NCI-H510A treated with DMSO at 0.1 percent for 48 hours (cell line): ENCODE measurements around the gene POLRMT.
"Not testable (repeated sequence)": the region's sequence is repeated elsewhere in the genome, so short reads cannot be mapped to it uniquely, and the experiment has no call there.

Experiments
- DNase-seq: peaks from one replicate; lab custom pipeline; 2025; lab: John Stamatoyannopoulos, UW

POLRMT gene

GRCh38 chr19:610801-611480, 22.4 kb downstream of the POLRMT start:
- DNase-seq, result no peak

- no peak for DNase-seq
Measured at GRCh38 chr19:610071-610800, 23.1 kb downstream of the POLRMT start.

GRCh38 chr19:609004-609346, 24.4 kb downstream of the POLRMT start:
- no peak for DNase-seq

- no peak for DNase-seq
Measured at GRCh38 chr19:608155-609003, 25.0 kb downstream of the POLRMT start.

GRCh38 chr19:607301-608154, 25.8 kb downstream of the POLRMT start:
- no peak for DNase-seq

DNA sequence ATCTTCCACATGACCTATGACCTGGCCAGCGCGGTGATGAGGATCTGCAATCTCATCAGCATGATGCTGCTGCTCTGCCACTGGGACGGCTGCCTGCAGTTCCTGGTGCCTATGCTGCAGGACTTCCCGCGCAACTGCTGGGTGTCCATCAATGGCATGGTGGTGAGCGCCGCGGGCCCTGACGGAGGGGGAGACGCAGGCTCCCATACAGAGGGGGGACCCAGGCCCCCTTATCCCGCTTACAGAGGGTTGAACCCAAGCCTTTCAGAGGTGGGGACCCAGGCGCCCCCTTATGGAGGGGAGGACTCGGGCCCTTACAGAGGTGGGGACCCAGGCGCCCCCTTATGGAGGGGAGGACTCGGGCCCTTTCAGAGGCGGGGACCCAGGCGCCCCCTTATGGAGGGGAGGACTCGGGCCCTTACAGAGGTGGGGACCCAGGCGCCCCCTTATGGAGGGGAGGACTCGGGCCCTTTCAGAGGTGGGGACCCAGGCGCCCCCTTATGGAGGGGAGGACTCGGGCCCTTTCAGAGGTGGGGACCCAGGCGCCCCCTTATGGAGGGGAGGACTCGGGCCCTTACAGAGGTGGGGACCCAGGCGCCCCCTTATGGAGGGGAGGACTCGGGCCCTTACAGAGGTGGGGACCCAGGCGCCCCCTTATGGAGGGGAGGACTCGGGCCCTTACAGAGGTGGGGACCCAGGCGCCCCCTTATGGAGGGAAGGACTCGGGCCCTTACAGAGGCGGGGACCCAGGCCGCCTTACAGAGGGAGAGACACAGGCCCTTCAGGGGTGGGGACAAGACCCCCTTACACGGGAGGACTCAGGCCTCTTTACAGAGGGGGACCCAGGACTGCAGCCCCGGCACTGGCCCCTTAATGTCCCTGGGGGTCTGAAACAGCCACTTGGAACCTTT, 28.0 kb downstream of the POLRMT start:
- not testable (repeated sequence) for DNase-seq

DNA sequence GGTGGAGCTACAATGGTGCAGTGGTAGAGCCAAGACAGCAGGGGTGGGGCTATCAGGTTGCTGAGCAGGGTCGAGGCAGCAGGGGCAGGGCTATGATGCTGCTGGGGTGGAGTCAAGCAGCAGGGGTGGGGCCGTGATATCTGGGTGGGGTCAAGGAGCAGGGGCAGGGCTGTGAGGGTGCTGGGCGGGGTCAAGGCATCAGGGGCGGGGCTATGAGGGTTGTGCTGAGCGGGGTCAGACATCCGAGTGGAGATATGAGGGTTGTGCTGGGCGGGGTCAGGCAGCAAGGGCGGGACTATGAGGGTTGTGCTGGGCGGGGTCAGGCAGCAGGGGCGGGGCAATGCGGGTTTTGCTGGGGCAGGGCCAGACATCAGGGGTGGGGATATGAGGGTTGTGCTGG, 29.0 kb downstream of the POLRMT start:
- no peak for DNase-seq

DNA sequence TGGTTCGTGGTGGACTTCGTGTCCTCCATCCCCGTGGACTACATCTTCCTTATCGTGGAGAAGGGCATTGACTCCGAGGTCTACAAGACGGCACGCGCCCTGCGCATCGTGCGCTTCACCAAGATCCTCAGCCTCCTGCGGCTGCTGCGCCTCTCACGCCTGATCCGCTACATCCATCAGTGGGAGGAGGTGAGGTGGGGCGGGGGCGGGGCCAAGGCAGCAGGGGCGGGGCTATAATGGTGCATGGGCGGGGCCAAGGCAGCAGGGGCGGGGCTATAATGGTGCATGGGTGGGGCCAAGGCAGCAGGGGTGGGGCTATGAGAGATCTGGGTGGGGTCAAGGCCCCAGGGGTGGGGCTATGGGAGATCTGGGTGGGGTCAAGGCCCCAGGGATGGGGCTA, 29.6 kb downstream of the POLRMT start:
- not testable (repeated sequence) for DNase-seq

DNA sequence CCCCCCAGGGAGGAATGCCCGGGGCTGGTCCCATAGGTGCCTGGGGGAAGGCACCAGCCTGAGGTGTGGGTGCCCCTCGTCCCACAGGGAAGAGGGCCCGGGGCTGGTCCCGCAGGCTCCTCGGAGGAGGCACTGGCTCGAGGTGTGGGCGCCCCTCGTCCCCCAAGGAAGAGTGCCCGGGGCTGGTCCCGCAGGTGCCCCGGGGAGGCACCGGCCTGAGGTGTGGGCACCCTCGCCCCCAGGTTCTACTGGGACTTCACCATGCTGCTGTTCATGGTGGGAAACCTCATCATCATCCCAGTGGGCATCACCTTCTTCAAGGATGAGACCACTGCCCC, 30.1 kb downstream of the POLRMT start:
- DNase-seq, result not testable (repeated sequence)

DNA sequence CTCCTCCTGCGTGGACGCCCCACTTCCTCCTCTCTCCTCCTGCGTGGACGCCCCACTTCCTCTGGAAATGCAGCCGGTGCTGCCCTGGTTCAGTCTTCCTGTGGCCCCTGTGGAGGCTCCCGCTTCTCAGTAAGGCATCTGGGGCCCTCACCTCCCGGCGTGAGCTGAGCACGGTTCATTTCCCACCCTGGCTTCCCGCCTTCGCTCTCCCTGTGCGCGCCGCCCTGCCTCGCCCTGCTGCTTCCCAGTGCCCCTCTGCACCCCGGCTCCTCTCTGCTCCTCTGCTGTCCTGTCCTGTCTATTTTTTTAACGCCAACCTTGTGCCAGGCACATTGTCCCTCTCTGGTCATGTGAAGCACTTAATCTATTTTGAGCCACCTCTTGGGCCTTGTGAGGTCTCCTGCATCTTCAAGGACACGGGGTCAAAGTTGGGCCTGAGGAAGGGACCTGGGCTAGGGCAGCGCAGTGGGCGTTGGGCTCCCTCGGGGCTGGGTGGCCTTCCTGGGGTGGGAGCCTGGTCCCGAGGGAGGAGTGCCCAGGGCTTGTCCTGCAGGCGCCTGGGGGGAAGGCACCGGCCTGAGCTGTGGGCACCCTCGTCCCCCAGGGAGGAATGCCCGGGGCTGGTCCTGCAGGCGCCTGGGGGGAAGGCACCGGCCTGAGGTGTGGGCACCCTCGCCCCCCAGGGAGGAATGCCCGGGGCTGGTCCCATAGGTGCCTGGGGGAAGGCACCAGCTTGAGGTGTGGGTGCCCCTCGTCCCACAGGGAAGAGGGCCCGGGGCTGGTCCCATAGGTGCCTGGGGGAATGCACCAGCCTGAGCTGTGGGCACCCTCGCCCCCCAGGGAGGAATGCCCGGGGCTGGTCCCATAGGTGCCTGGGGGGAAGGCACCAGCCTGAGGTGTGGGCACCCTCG, 30.7 kb downstream of the POLRMT start:
- no peak for DNase-seq

GRCh38 chr19:601790-602189, 31.5 kb downstream of the POLRMT start:
- DNase-seq, result no peak

DNA sequence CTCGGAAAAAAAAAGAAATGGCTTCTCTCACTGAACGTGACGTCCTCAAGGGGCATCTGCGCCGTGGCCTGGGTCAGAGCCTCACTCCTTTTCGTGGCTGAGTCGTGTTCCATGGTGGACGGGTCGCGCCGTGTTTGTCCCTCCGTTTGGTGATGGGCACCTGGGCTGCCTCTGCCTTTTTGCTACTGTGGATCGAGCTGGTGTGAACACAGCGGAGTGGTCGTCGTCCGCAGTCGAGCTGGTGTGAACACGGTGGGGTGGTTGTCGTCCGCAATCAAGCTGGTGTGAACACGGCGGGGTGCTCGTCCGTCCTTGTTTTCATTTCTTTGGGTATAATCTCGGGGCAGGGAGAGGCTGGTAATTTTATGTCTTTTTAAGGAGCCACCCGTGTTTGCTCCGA, 32.0 kb downstream of the POLRMT start:
- DNase-seq, result no peak

GRCh38 chr19:597406-598315, 35.7 kb downstream of the POLRMT start:
- no peak for DNase-seq

DNA sequence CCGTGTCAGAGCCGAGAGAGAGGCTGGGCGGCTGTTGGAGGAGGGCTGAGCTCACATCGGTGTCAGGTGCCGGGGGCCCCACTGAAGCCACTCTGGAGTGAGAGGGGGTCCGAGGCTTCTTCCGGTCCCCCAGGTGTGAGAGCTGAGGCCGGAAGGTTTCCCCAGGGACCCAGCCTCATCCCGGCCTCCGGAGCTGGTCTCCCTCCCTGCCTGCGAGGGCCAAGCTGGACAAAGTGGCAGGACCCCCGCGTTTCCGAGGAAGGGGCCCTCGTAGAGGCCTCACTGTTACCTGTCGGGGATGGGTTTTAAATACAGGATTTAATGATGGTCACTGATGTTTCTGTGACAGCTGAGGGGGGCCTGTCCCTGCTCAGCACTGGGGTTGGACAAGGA, 37.1 kb downstream of the POLRMT start:
- DNase-seq, result no peak

- no peak for DNase-seq
Measured at GRCh38 chr19:595326-596262, 37.7 kb downstream of the POLRMT start.

- no peak for DNase-seq
Measured at GRCh38 chr19:594265-594870, 39.0 kb downstream of the POLRMT start.

GRCh38 chr19:593505-593904, 39.8 kb downstream of the POLRMT start:
- DNase-seq, result no peak
